HCT116 (cell line): ENCODE measurements around the gene SEC62.

Source experiments
- CTCF ChIP-seq, 3 experiments: fragments of 200-600 bp in 1 of 3; sonication (generic) in 1 of 3; IDR thresholded peaks in 2 of 3; conservative IDR thresholded peaks in 1 of 3; 2 replicates each; pipeline ENCODE4 v1.5.1; 2012 to 2017; ENCODE audit warnings: low read depth in 2 of 3, low read length in 2 of 3, antibody characterized with exemption in 1 of 3, borderline replicate concordance in 1 of 3, control low read depth in 1 of 3, mild to moderate bottlenecking in 1 of 3, mixed read lengths in 1 of 3, mixed run types in 1 of 3, moderate library complexity in 1 of 3; ENCODE audit not compliant: insufficient read depth in 1 of 3
- EGR1 ChIP-seq: IDR thresholded peaks from 2 replicates; pipeline ENCODE4 v1.6.1; 2012; ENCODE audit warnings: low read depth
- EZH2 ChIP-seq: fragments of 200-600 bp; sonication (generic); IDR thresholded peaks from 2 replicates; pipeline ENCODE4 v1.6.1; 2017; ENCODE audit warnings: antibody characterized with exemption, mixed run types
- FOSL1 ChIP-seq: IDR thresholded peaks from 2 replicates; pipeline ENCODE4 v1.6.1; 2012; ENCODE audit warnings: low read depth
- MAX ChIP-seq: IDR thresholded peaks from 2 replicates; pipeline ENCODE4 v1.6.1; 2012
- POLR2A ChIP-seq: IDR thresholded peaks from 2 replicates; pipeline ENCODE4 v1.7.0; 2011; ENCODE audit warnings: borderline replicate concordance; ENCODE audit not compliant: insufficient read depth, insufficient read length; ENCODE audit errors: extremely low read depth
- POLR2AphosphoS5 ChIP-seq: IDR thresholded peaks from 2 replicates; pipeline ENCODE4 v1.6.1; 2011; ENCODE audit warnings: mild to moderate bottlenecking, low read depth, low read length, moderate library complexity
- REST ChIP-seq: IDR thresholded peaks from 2 replicates; pipeline ENCODE4 v1.6.1; 2012; ENCODE audit warnings: low read depth
- ZBTB33 ChIP-seq: IDR thresholded peaks from 2 replicates; pipeline ENCODE4 v1.6.1; 2011; ENCODE audit warnings: mild to moderate bottlenecking, low read length, moderate library complexity; ENCODE audit not compliant: insufficient replicate concordance; ENCODE audit errors: extremely low read depth
- ZFX ChIP-seq: fragments of 450-650 bp; IDR thresholded peaks from 2 replicates; pipeline ENCODE4 v1.6.1; 2017

GRCh38 chr3:169993761-169994160, 27.2 kb downstream of the SEC62 start:
- TF ChIP-seq POLR2A, result no peak
- no peak for TF ChIP-seq CTCF (IDR thresholded peaks at IDR 0.05 in 2 of 3, conservative IDR thresholded peaks at IDR 0.05 in 1 of 3; ENCODE audit: borderline replicate concordance in 1 of 3, insufficient read depth in 1 of 3, low read depth in 2 of 3, low read length in 2 of 3)
- no peak for TF ChIP-seq EZH2
- TF ChIP-seq ZFX, result no peak
- no peak for TF ChIP-seq MAX
- no peak for TF ChIP-seq ZBTB33
- no peak for TF ChIP-seq EGR1
- no peak for TF ChIP-seq POLR2AphosphoS5
- TF ChIP-seq REST, result no peak
- TF ChIP-seq FOSL1, result no peak
